Breast epithelium (tissue), 4 donors: ENCODE measurements around the gene MED17. TPM values are rescaled to one million over a fixed set of nuclear protein-coding genes. Genes with fewer than 3 reads are reported as not detected.

Source experiments
- DNase-seq, 2 donors: peaks; one replicate each; pipeline ENCODE4 v3.0.0-alpha.2; 2019; ENCODE audit warnings: low spot score in 2 of 2
- H3K27ac ChIP-seq, 2 donors: fragments of 200-600 bp; sonication (generic) in 1 of 2; one replicate each; pipeline ENCODE4 v1.5.1; 2016 to 2019; ENCODE audit warnings: mild to moderate bottlenecking in 1 of 2
- H3K27me3 ChIP-seq, 2 donors: fragments of 200-600 bp; sonication (generic) in 1 of 2; one replicate each; pipeline versions ENCODE4 v1.5.1 to v1.6.0; 2017 to 2019; ENCODE audit warnings: control low read depth in 1 of 2, mild to moderate bottlenecking in 1 of 2
- H3K36me3 ChIP-seq: fragments of 200-600 bp; one replicate; pipeline ENCODE4 v1.5.1; 2019
- H3K4me1 ChIP-seq, 2 donors: fragments of 200-600 bp; sonication (generic); one replicate each; pipeline ENCODE4 v1.5.1; 2016 to 2019; ENCODE audit warnings: control low read depth in 1 of 2
- H3K4me3 ChIP-seq, 3 donors: fragments of 200-600 bp; sonication (generic); 1 replicate in 2 of 3; 2 replicates in 1 of 3; pipeline ENCODE4 v1.5.1; 2016 to 2019; ENCODE audit warnings: mild to moderate bottlenecking in 3 of 3, moderate library complexity in 2 of 3
- H3K9me3 ChIP-seq, 2 donors: fragments of 200-600 bp; sonication (generic) in 1 of 2; one replicate each; pipeline ENCODE4 v1.5.1; 2016 to 2019; ENCODE audit warnings: control low read depth in 1 of 2
- CTCF ChIP-seq, 3 donors: fragments of 450-650 bp; IDR thresholded peaks; one replicate each; pipeline ENCODE4 v1.5.1; 2016 to 2017; ENCODE audit warnings: antibody characterized with exemption in 3 of 3, mild to moderate bottlenecking in 3 of 3, moderate library complexity in 3 of 3
- POLR2A ChIP-seq: fragments of 450-650 bp; IDR thresholded peaks from one replicate; pipeline ENCODE4 v1.6.1; 2016; ENCODE audit warnings: antibody characterized with exemption, mild to moderate bottlenecking, moderate library complexity
- POLR2AphosphoS5 ChIP-seq, 3 donors: sonication (generic); formaldehyde crosslinking; IDR thresholded peaks; one replicate each; pipeline ENCODE4 v1.6.1; 2017; ENCODE audit warnings: antibody characterized with exemption in 3 of 3
- intact Hi-C: fragments of 100-400 bp; cut with DNase I; formaldehyde crosslinking; loops from one replicate; pipeline ENCODE4 v1.15.1; 2023; ENCODE audit warnings: low total_unique reads
- total RNA-seq, 3 donors: library from RNA; depleted of rRNA; stranded (reverse); fragments of >200 nt; gene quantifications; one replicate each; pipeline ENCODE4 v1.1.0, GENCODE V29; 2016

MED17 gene
- total RNA-seq, 3 donors from 2014 or later: 20.6 to 47.0 (median 29.8) TPM

GRCh38 chr11:93746101-93746500, 38.0 kb upstream of the MED17 start:
- intact Hi-C loops: no loop called here
- H3K4me1 ChIP-seq: no peaks in the 10 kb centered on the region
- H3K27me3 ChIP-seq: no peaks in the 10 kb centered on the region
- no peaks in the 10 kb centered on the region for H3K9me3 ChIP-seq
- H3K36me3 ChIP-seq: no peaks in the 10 kb centered on the region
- H3K27ac ChIP-seq: no peak overlapping the region
- TF ChIP-seq POLR2A (no peak), POLR2AphosphoS5 (IDR thresholded peaks at IDR 0.05) (no peak), CTCF (IDR thresholded peaks at IDR 0.05) (no peak)
- H3K4me3 ChIP-seq: no peak overlapping the region
- no peak for DNase-seq

- no peak overlapping the region for H3K27ac ChIP-seq
- H3K36me3 ChIP-seq: no peaks in the 10 kb centered on the region
- H3K4me1 ChIP-seq: no peaks in the 10 kb centered on the region
- intact Hi-C loops: no loop called here
- no peak for TF ChIP-seq POLR2AphosphoS5 (IDR thresholded peaks at IDR 0.05)
- TF ChIP-seq CTCF (IDR thresholded peaks at IDR 0.05): no peak
- no peak for TF ChIP-seq POLR2A
- no peaks in the 10 kb centered on the region for H3K9me3 ChIP-seq
- no peaks in the 10 kb centered on the region for H3K27me3 ChIP-seq
- DNase-seq: no peak
- H3K4me3 ChIP-seq: no peak overlapping the region
Observed at GRCh38 chr11:93747122-93747521, 37.0 kb upstream of the MED17 start.

GRCh38 chr11:93751001-93751400, 33.1 kb upstream of the MED17 start:
- DNase-seq: no peak
- intact Hi-C loops: loop anchor here (5.0 kb wide), 2 partner anchors 106 to 661 kb away; no protein-coding TSS in a partner anchor
- TF ChIP-seq CTCF (IDR thresholded peaks at IDR 0.05) (no peak), POLR2A (no peak), POLR2AphosphoS5 (IDR thresholded peaks at IDR 0.05) (no peak)

GRCh38 chr11:93753241-93753640, 30.8 kb upstream of the MED17 start:
- no peaks in the 10 kb centered on the region for H3K9me3 ChIP-seq
- H3K4me3 ChIP-seq: no peak overlapping the region
- intact Hi-C loops: loop anchor here (5.0 kb wide), 2 partner anchors 104 to 659 kb away; no protein-coding TSS in a partner anchor
- H3K36me3 ChIP-seq: peaks cover 9% of the 10 kb centered on the region
- no peak for DNase-seq
- H3K27ac ChIP-seq: no peak overlapping the region
- no peaks in the 10 kb centered on the region for H3K27me3 ChIP-seq
- no peaks in the 10 kb centered on the region for H3K4me1 ChIP-seq
- TF ChIP-seq CTCF (IDR thresholded peaks at IDR 0.05) (no peak), POLR2A (no peak), POLR2AphosphoS5 (IDR thresholded peaks at IDR 0.05) (no peak)

More at GRCh38 chr11:93751001-93751400, 33.1 kb upstream of the MED17 start:
- Histone ChIP-seq H3K9me3 (no peaks in the 10 kb centered on the region), H3K4me1 (no peaks in the 10 kb centered on the region), H3K27ac (no peak overlapping the region), H3K27me3 (no peaks in the 10 kb centered on the region), H3K4me3 (no peak overlapping the region), H3K36me3 (no peaks in the 10 kb centered on the region)

GRCh38 chr11:93756748-93757147, 27.3 kb upstream of the MED17 start:
- H3K36me3 ChIP-seq: peaks cover 13% of the 10 kb centered on the region
- intact Hi-C loops: no loop called here
- no peaks in the 10 kb centered on the region for H3K27me3 ChIP-seq
- H3K27ac ChIP-seq: no peak overlapping the region
- H3K4me3 ChIP-seq: no peak overlapping the region
- no peak for DNase-seq
- H3K4me1 ChIP-seq: no peaks in the 10 kb centered on the region
- TF ChIP-seq POLR2A (no peak), CTCF (IDR thresholded peaks at IDR 0.05) (no peak)
- H3K9me3 ChIP-seq: no peaks in the 10 kb centered on the region
